Panc1 (cell line): ENCODE results near the gene AP2B1.

Experiments used
- SIN3A ChIP-seq: IDR thresholded peaks from 2 replicates; pipeline ENCODE4 v1.6.1; 2012; ENCODE audit warnings: low read depth, mild to moderate bottlenecking, low read length, moderate library complexity, borderline replicate concordance; ENCODE audit not compliant: insufficient read depth
- TF ChIP-seq, protein P1 (sequence below): fragments of 450-650 bp; IDR thresholded peaks from 2 replicates; pipeline ENCODE4 v1.5.1; 2017; ENCODE audit warnings: mild to moderate bottlenecking

DNA sequence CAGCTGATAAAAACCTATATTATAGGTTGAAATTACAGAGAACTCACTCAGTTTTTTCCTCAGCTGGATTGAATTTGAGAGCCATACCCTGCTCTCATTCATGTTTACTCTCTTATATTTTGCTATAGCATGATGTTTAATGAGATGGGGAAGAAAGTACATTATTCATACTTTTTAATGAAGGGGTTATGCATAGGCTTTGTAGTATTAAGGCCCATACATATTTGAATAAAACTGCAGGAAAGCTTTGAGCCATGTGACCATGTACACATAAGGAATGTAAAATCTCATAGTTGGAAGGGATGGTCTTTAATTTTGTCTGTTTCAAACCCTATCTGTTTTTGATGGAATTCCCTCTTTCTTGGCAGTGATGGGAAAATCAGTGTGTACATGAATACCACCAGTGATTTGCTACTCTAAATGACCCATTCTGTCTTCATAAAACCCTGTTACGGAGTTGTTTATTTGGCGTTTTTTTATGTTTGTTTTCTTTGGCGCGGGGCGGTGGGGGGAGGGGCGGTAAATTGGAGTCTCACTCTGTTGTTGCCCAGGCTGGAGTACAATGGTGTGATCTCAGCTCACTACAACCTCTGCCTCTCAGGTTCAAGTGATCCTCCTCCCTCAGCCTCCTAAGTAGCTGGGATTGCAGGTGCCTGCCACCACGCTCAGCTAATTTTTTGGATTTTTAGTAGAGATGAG, 105.5 kb downstream of the AP2B1 start:
- TF ChIP-seq, protein P1, sequence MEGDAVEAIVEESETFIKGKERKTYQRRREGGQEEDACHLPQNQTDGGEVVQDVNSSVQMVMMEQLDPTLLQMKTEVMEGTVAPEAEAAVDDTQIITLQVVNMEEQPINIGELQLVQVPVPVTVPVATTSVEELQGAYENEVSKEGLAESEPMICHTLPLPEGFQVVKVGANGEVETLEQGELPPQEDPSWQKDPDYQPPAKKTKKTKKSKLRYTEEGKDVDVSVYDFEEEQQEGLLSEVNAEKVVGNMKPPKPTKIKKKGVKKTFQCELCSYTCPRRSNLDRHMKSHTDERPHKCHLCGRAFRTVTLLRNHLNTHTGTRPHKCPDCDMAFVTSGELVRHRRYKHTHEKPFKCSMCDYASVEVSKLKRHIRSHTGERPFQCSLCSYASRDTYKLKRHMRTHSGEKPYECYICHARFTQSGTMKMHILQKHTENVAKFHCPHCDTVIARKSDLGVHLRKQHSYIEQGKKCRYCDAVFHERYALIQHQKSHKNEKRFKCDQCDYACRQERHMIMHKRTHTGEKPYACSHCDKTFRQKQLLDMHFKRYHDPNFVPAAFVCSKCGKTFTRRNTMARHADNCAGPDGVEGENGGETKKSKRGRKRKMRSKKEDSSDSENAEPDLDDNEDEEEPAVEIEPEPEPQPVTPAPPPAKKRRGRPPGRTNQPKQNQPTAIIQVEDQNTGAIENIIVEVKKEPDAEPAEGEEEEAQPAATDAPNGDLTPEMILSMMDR = no peak
- TF ChIP-seq SIN3A = no peak
